DND-41 (cell line): ENCODE data around the gene METTL21A.

Experiments used
- ATAC-seq: fragments of 200-7000 bp; cut with Tn5 transposase; 3 replicates; pipeline ENCODE4 v1.9.1; 2021; ENCODE audit warnings: low read depth; ENCODE audit not compliant: insufficient read depth
- DNase-seq: peaks from one replicate; pipeline ENCODE4 v3.0.0-alpha.2; 2020
- H2AFZ ChIP-seq: 2 replicates; pipeline ENCODE4 v1.6.0; 2012; ENCODE audit warnings: low read depth, low read length
- H3K27ac ChIP-seq: 2 replicates; pipeline ENCODE4 v1.5.1; 2012; ENCODE audit warnings: low read length, inconsistent platforms
- H3K27me3 ChIP-seq: fragments of 200-600 bp; sonication (generic); 2 replicates; pipeline ENCODE4 v1.6.0; 2012; ENCODE audit warnings: low read length, mild to moderate bottlenecking, inconsistent platforms; ENCODE audit not compliant: insufficient read depth, poor library complexity
- H3K36me3 ChIP-seq: 2 replicates; pipeline ENCODE4 v1.5.1; 2012; ENCODE audit warnings: low read length, inconsistent platforms; ENCODE audit not compliant: insufficient read depth
- H3K4me1 ChIP-seq: 2 replicates; pipeline ENCODE4 v1.5.1; 2012; ENCODE audit warnings: mild to moderate bottlenecking, low read length; ENCODE audit not compliant: insufficient read depth
- H3K4me2 ChIP-seq: 2 replicates; pipeline ENCODE4 v1.6.0; 2012; ENCODE audit warnings: mild to moderate bottlenecking, moderate library complexity, low read length, inconsistent platforms; ENCODE audit not compliant: insufficient read depth
- H3K4me3 ChIP-seq, 2 experiments: fragments of 200-600 bp in 1 of 2; shearing (Covaris generic) in 1 of 2; 2 replicates each; pipeline ENCODE4 v1.5.1; 2012 to 2016; ENCODE audit warnings: inconsistent platforms in 2 of 2, low read length in 2 of 2, mild to moderate bottlenecking in 2 of 2, low read depth in 1 of 2, moderate library complexity in 1 of 2
- H3K79me2 ChIP-seq: 2 replicates; pipeline ENCODE4 v1.6.0; 2012; ENCODE audit warnings: low read length, inconsistent platforms; ENCODE audit not compliant: insufficient read depth
- H3K9ac ChIP-seq: 2 replicates; pipeline ENCODE4 v1.6.0; 2012; ENCODE audit warnings: low read depth, mild to moderate bottlenecking, inconsistent platforms, low read length, moderate library complexity
- H3K9me3 ChIP-seq: 2 replicates; pipeline ENCODE4 v1.5.1; 2012; ENCODE audit warnings: low read length, moderate library complexity, mild to moderate bottlenecking, inconsistent platforms; ENCODE audit not compliant: insufficient read depth, severe bottlenecking
- H4K20me1 ChIP-seq: 2 replicates; pipeline ENCODE4 v1.6.0; 2012; ENCODE audit warnings: low read length; ENCODE audit not compliant: insufficient read depth
- EZH2 ChIP-seq: IDR thresholded peaks from 3 replicates; pipeline ENCODE4 v1.6.1; 2012; ENCODE audit warnings: borderline replicate concordance, low read depth, mild to moderate bottlenecking, moderate library complexity, low read length, inconsistent platforms; ENCODE audit not compliant: severe bottlenecking
- TF ChIP-seq, protein P1 (sequence below): IDR thresholded peaks from 2 replicates; pipeline ENCODE4 v1.5.1; 2012; ENCODE audit warnings: borderline replicate concordance, low read length, moderate library complexity, mild to moderate bottlenecking; ENCODE audit not compliant: poor library complexity, severe bottlenecking; ENCODE audit errors: extremely low read depth

Gene METTL21A

GRCh38 chr2:207606399-207606798 lies 18.8 kb downstream of the METTL21A start:
- DNase-seq (no peak), ATAC-seq (peak; percentile 27; the same call in 1 of the 3 replicates)
- Histone ChIP-seq H3K9ac (no peak overlapping the region), H3K27me3 (no peaks in the 10 kb centered on the region), H3K4me1 (no peaks in the 10 kb centered on the region), H3K9me3 (no peaks in the 10 kb centered on the region), H3K79me2 (no peaks in the 10 kb centered on the region), H3K36me3 (peaks cover 18% of the 10 kb centered on the region; the same call in 1 of the 2 replicates), H2AFZ (no peak overlapping the region), H3K4me3 (no peak overlapping the region), H3K4me2 (no peak overlapping the region), H3K27ac (no peak overlapping the region), H4K20me1 (no peaks in the 10 kb centered on the region; the same call in 1 of the 2 replicates)
- TF ChIP-seq, protein P1, sequence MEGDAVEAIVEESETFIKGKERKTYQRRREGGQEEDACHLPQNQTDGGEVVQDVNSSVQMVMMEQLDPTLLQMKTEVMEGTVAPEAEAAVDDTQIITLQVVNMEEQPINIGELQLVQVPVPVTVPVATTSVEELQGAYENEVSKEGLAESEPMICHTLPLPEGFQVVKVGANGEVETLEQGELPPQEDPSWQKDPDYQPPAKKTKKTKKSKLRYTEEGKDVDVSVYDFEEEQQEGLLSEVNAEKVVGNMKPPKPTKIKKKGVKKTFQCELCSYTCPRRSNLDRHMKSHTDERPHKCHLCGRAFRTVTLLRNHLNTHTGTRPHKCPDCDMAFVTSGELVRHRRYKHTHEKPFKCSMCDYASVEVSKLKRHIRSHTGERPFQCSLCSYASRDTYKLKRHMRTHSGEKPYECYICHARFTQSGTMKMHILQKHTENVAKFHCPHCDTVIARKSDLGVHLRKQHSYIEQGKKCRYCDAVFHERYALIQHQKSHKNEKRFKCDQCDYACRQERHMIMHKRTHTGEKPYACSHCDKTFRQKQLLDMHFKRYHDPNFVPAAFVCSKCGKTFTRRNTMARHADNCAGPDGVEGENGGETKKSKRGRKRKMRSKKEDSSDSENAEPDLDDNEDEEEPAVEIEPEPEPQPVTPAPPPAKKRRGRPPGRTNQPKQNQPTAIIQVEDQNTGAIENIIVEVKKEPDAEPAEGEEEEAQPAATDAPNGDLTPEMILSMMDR: no peak

DNA sequence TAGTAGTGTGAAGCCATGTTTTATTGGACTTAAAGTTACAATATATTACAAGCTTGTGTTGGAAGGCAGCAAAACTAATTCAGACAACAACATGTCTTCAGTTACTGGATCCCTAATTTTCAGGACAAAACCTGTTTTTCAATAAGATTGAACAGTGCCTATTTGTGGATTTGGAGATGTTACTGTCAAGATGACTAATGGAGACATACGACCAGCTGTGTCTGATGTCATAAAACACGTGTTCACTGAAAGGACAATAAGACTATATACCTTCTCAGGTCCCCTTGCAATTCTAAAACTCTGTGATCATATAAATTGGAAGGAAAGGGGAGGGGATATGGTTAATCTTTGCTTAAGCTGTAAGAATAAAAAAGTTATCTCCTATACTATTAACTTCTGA lies 21.7 kb downstream of the METTL21A start:
- no peak overlapping the region for H2AFZ ChIP-seq
- peaks cover 21% of the 10 kb centered on the region; the same call in 1 of the 2 replicates for H3K36me3 ChIP-seq
- H4K20me1 ChIP-seq: 0 out of 2 replicates have a peak, but pooled peaks cover 2% of the 10 kb centered on the region
- ATAC-seq (no peak), DNase-seq (no peak)
- no peak overlapping the region for H3K4me2 ChIP-seq
- H3K9ac ChIP-seq: no peak overlapping the region
- no peaks in the 10 kb centered on the region for H3K27me3 ChIP-seq
- TF ChIP-seq, protein P1: no peak
- no peak for TF ChIP-seq EZH2
- H3K4me3 ChIP-seq: no peak overlapping the region
- peaks cover 2% of the 10 kb centered on the region; the same call in 1 of the 2 replicates for H3K79me2 ChIP-seq
- H3K27ac ChIP-seq: no peak overlapping the region
- no peaks in the 10 kb centered on the region for H3K9me3 ChIP-seq
- no peaks in the 10 kb centered on the region for H3K4me1 ChIP-seq

DNA sequence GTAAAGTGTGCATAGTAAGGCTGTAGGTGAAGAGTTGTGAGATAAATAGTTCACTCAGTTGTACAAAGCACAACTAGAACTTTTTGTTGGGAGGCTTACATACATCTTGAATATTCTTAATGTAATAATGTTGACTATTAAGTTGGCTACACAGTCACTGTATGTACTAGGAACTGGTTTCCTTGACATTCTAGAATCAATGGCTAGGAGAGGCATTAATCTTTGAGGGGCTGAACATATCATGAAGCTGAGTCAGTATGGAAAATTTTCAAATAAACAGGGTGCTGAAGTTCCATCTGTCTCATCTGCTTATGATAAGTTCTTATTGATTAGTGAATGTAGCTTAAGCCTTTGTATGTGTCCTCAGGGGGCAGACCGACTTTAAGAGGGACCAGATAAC lies 23.4 kb downstream of the METTL21A start:
- Histone ChIP-seq H3K79me2 (peaks cover 2% of the 10 kb centered on the region; the same call in 1 of the 2 replicates), H4K20me1 (0 out of 2 replicates have a peak, but pooled peaks cover 2% of the 10 kb centered on the region), H3K4me1 (no peaks in the 10 kb centered on the region), H3K4me2 (no peak overlapping the region), H2AFZ (no peak overlapping the region), H3K36me3 (peaks cover 33% of the 10 kb centered on the region), H3K9me3 (no peaks in the 10 kb centered on the region), H3K9ac (no peak overlapping the region), H3K27ac (no peak overlapping the region), H3K27me3 (no peaks in the 10 kb centered on the region), H3K4me3 (no peak overlapping the region)
- ATAC-seq (no peak), DNase-seq (no peak)
- TF ChIP-seq EZH2: no peak
- TF ChIP-seq, protein P1: no peak

DNA sequence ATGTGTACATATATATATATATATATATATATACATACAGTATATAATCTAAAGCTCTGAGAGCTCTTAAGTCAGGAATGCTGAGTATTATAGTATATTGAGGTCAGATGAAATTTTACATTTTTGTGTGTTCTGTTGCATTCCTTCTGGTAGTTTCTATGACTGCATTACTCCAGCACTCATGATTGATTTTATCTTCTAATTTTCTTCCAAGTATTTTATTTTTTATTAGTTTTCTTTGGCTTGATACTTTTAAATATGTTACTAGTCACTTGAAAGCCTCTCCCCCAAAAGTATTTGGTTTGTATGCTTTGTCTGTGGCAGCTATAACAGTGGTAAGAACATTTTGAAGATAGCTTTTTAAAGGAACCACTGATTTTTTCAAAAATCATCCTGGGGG lies 25.0 kb downstream of the METTL21A start:
- no peak overlapping the region for H3K4me2 ChIP-seq
- H2AFZ ChIP-seq: no peak overlapping the region
- no peaks in the 10 kb centered on the region for H3K9me3 ChIP-seq
- no peaks in the 10 kb centered on the region for H3K4me1 ChIP-seq
- H3K27me3 ChIP-seq: no peaks in the 10 kb centered on the region
- H3K9ac ChIP-seq: no peak overlapping the region
- TF ChIP-seq EZH2: no peak
- TF ChIP-seq, protein P1: no peak
- no peak overlapping the region for H3K27ac ChIP-seq
- DNase-seq: no peak
- peaks cover 4% of the 10 kb centered on the region; the same call in 1 of the 2 replicates for H3K79me2 ChIP-seq
- no peak overlapping the region for H3K4me3 ChIP-seq
- peaks cover 48% of the 10 kb centered on the region for H3K36me3 ChIP-seq
- ATAC-seq: no peak
- H4K20me1 ChIP-seq: peaks cover 2% of the 10 kb centered on the region; the same call in 1 of the 2 replicates
